Activated CD8-positive, alpha-beta T cell treated with anti-CD3 and anti-CD28 coated beads for 36 hours (primary cell): Measurements from ENCODE around the gene ZNF681. TPM values are rescaled to one million over a fixed set of nuclear protein-coding genes. Genes with fewer than 3 reads are reported as not detected.
"Not testable (repeated sequence)": the region's sequence is repeated elsewhere in the genome, so short reads cannot be mapped to it uniquely, and the experiment has no call there.

Experiments
- ATAC-seq: fragments of 200-7000 bp; cut with Tn5 transposase; one replicate; pipeline ENCODE4 v1.10.0; 2021; ENCODE audit warnings: mild to moderate bottlenecking, moderate library complexity
- CTCF ChIA-PET: fragments of 350-600 bp; sonication (Branson Sonifier 250); formaldehyde crosslinking; loops from one replicate; lab custom pipeline; 2021; ENCODE audit warnings: antibody characterized with exemption; lab: Charles Lee
- POLR2A ChIA-PET: fragments of 350-600 bp; sonication (Branson Sonifier 250); formaldehyde crosslinking; loops from one replicate; lab custom pipeline; 2021; ENCODE audit warnings: antibody characterized with exemption; lab: Charles Lee
- DNase-seq: peaks from one replicate; pipeline ENCODE4 v3.0.0-alpha.2; 2020
- H3K27ac Mint-ChIP-seq: one replicate; pipeline ENCODE4 v1.8.0; 2021; ENCODE audit warnings: mild to moderate bottlenecking, mixed read lengths
- H3K27me3 Mint-ChIP-seq: one replicate; pipeline ENCODE4 v1.8.0; 2021; ENCODE audit warnings: mixed read lengths
- H3K36me3 Mint-ChIP-seq: one replicate; pipeline ENCODE4 v1.8.0; 2021; ENCODE audit warnings: low read depth, mixed read lengths
- H3K4me1 Mint-ChIP-seq: one replicate; pipeline ENCODE4 v1.8.0; 2021; ENCODE audit warnings: low read depth, mixed read lengths
- H3K4me3 Mint-ChIP-seq: one replicate; pipeline ENCODE4 v1.8.0; 2021; ENCODE audit warnings: mild to moderate bottlenecking, moderate library complexity, mixed read lengths
- H3K9me3 Mint-ChIP-seq: one replicate; pipeline ENCODE4 v1.8.0; 2021; ENCODE audit warnings: mixed read lengths
- intact Hi-C: fragments of 100-400 bp; cut with micrococcal nuclease; formaldehyde crosslinking; loops from one replicate; pipeline ENCODE4 v1.10.0; 2022
- total RNA-seq, 2 experiments: library from RNA; stranded (reverse); gene quantifications; one replicate each; pipeline ENCODE4 v1.2.3, GENCODE V29; 2021
- TF ChIP-seq, protein P1 (sequence below): fragments of 200-600 bp; IDR thresholded peaks from one replicate; pipeline ENCODE4 v1.8.0; 2022; ENCODE audit warnings: antibody characterized with exemption, mild to moderate bottlenecking

Gene ZNF681
- total RNA-seq, 2 experiments from 2014 or later: 5.0 to 6.4 TPM

- ChIA-PET CTCF (no interaction called here), POLR2A (no interaction called here)
- Mint-ChIP-seq H3K36me3 (peaks cover 33% of the 10 kb centered on the region), H3K27me3 (no peaks in the 10 kb centered on the region), H3K9me3 (no peaks in the 10 kb centered on the region), H3K4me3 (no peak overlapping the region), H3K4me1 (peaks cover 4% of the 10 kb centered on the region), H3K27ac (no peak overlapping the region)
- intact Hi-C loops: no loop called here
- ATAC-seq (no peak), DNase-seq (no peak)
- TF ChIP-seq, protein P1, sequence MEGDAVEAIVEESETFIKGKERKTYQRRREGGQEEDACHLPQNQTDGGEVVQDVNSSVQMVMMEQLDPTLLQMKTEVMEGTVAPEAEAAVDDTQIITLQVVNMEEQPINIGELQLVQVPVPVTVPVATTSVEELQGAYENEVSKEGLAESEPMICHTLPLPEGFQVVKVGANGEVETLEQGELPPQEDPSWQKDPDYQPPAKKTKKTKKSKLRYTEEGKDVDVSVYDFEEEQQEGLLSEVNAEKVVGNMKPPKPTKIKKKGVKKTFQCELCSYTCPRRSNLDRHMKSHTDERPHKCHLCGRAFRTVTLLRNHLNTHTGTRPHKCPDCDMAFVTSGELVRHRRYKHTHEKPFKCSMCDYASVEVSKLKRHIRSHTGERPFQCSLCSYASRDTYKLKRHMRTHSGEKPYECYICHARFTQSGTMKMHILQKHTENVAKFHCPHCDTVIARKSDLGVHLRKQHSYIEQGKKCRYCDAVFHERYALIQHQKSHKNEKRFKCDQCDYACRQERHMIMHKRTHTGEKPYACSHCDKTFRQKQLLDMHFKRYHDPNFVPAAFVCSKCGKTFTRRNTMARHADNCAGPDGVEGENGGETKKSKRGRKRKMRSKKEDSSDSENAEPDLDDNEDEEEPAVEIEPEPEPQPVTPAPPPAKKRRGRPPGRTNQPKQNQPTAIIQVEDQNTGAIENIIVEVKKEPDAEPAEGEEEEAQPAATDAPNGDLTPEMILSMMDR: no peak
Observed at GRCh38 chr19:23785982-23786381, 27.3 kb upstream of the ZNF681 start.

- no peak overlapping the region for H3K27ac Mint-ChIP-seq
- ChIA-PET CTCF (no interaction called here), POLR2A (interaction anchor here (0.7 kb wide), 1 partner anchor 127 kb away, joined by 4 read pairs; no protein-coding TSS in a partner anchor)
- intact Hi-C loops: no loop called here
- peaks cover 4% of the 10 kb centered on the region for H3K4me1 Mint-ChIP-seq
- H3K36me3 Mint-ChIP-seq: peaks cover 44% of the 10 kb centered on the region
- DNase-seq: no peak
- TF ChIP-seq, protein P1: no peak
- H3K4me3 Mint-ChIP-seq: no peak overlapping the region
- H3K27me3 Mint-ChIP-seq: no peaks in the 10 kb centered on the region
- H3K9me3 Mint-ChIP-seq: peaks cover under 1% of the 10 kb centered on the region
- peak; percentile 56 for ATAC-seq
Observed at GRCh38 chr19:23784274-23784673, 25.6 kb upstream of the ZNF681 start.

GRCh38 chr19:23783636-23784035 lies 24.9 kb upstream of the ZNF681 start:
- DNase-seq (no peak), ATAC-seq (no peak)
- H3K9me3 Mint-ChIP-seq: peaks cover 2% of the 10 kb centered on the region
- intact Hi-C loops: no loop called here
- no peak overlapping the region for H3K27ac Mint-ChIP-seq
- H3K36me3 Mint-ChIP-seq: peaks cover 47% of the 10 kb centered on the region
- no peak overlapping the region for H3K4me3 Mint-ChIP-seq
- no peaks in the 10 kb centered on the region for H3K27me3 Mint-ChIP-seq
- ChIA-PET CTCF (no interaction called here), POLR2A (interaction anchor here (0.7 kb wide), 1 partner anchor 127 kb away, joined by 4 read pairs; no protein-coding TSS in a partner anchor)
- TF ChIP-seq, protein P1: no peak
- H3K4me1 Mint-ChIP-seq: peaks cover 4% of the 10 kb centered on the region

GRCh38 chr19:23779645-23780044 lies 21.0 kb upstream of the ZNF681 start:
- ATAC-seq: no peak
- Mint-ChIP-seq H3K4me1 (peaks cover 15% of the 10 kb centered on the region), H3K27me3 (no peaks in the 10 kb centered on the region), H3K27ac (no peak overlapping the region), H3K9me3 (peaks cover 2% of the 10 kb centered on the region), H3K36me3 (peaks cover 48% of the 10 kb centered on the region), H3K4me3 (no peak overlapping the region)
- intact Hi-C loops: no loop called here
- DNase-seq: no peak
- TF ChIP-seq, protein P1: no peak
- ChIA-PET POLR2A (no interaction called here), CTCF (no interaction called here)

GRCh38 chr19:23778566-23778965 lies 19.9 kb upstream of the ZNF681 start:
- H3K9me3 Mint-ChIP-seq: peaks cover 2% of the 10 kb centered on the region
- ATAC-seq (no peak), DNase-seq (no peak)
- H3K4me3 Mint-ChIP-seq: no peak overlapping the region
- ChIA-PET POLR2A (no interaction called here), CTCF (no interaction called here)
- intact Hi-C loops: no loop called here
- TF ChIP-seq, protein P1: no peak
- H3K36me3 Mint-ChIP-seq: peaks cover 50% of the 10 kb centered on the region
- H3K27ac Mint-ChIP-seq: no peak overlapping the region
- H3K4me1 Mint-ChIP-seq: peaks cover 13% of the 10 kb centered on the region
- no peaks in the 10 kb centered on the region for H3K27me3 Mint-ChIP-seq

DNA sequence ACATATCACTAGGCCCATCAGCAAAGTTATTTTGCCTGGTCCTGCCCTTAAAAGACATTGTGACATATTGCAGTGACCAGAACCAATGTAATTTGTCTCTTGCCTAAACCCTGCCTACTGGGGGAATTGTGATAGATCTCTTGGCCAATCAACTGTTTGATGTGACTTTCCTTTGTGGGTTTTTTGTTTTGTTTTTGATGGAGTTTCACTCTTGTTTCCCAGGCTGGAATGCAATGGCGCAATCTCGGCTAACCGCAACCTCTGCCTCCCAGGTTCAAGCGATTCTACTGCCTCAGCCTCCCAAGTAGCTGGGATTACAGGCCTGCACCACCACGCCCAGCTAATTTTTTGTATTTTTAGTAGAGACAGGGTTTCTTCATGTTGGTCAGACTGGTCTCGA lies 19.3 kb upstream of the ZNF681 start:
- peaks cover 48% of the 10 kb centered on the region for H3K36me3 Mint-ChIP-seq
- H3K27me3 Mint-ChIP-seq, ATAC-seq, H3K9me3 Mint-ChIP-seq, CTCF ChIA-PET, DNase-seq, intact Hi-C loops, POLR2A ChIA-PET, H3K4me3 Mint-ChIP-seq, H3K27ac Mint-ChIP-seq: not testable (repeated sequence)
- peaks cover 13% of the 10 kb centered on the region for H3K4me1 Mint-ChIP-seq
